ENCODE data around the gene ARHGAP44. TPM values are rescaled to one million over a fixed set of nuclear protein-coding genes. Genes with fewer than 3 reads are reported as not detected.
A peak's percentile ranks its signal among the peaks of the same experiment; 100 is the strongest.

The ARHGAP44 gene
- total RNA-seq, 1 experiment from 2014 or later: 1.6 TPM

- DNase-seq (ENCODE audit: low spot score): peak; percentile 92
- in situ Hi-C loops (cut with HindIII; ENCODE audit: low sequenced_read_pairs): no loop called here
Observed at GRCh38 chr17:12983991-12984884, 194.9 kb downstream of the ARHGAP44 start.

GRCh38 chr17:12985431-12986293 lies 196.4 kb downstream of the ARHGAP44 start:
- in situ Hi-C loops (cut with HindIII; ENCODE audit: low sequenced_read_pairs): no loop called here
- peak; percentile 88 for DNase-seq (ENCODE audit: low spot score)

- DNase-seq (ENCODE audit: low spot score): no peak
- in situ Hi-C loops (cut with HindIII; ENCODE audit: low sequenced_read_pairs): no loop called here
Observed at GRCh38 chr17:12987120-12987519, 197.8 kb downstream of the ARHGAP44 start.

GRCh38 chr17:12990041-12990808 lies 200.9 kb downstream of the ARHGAP44 start:
- in situ Hi-C loops (cut with HindIII; ENCODE audit: low sequenced_read_pairs): no loop called here
- peak; percentile 98 for DNase-seq (ENCODE audit: low spot score)

GRCh38 chr17:12990926-12991325 lies 201.6 kb downstream of the ARHGAP44 start:
- DNase-seq (ENCODE audit: low spot score): no peak
- in situ Hi-C loops (cut with HindIII; ENCODE audit: low sequenced_read_pairs): no loop called here

- in situ Hi-C loops (cut with HindIII; ENCODE audit: low sequenced_read_pairs): no loop called here
Observed at GRCh38 chr17:12992676-12993075, 203.4 kb downstream of the ARHGAP44 start.

GRCh38 chr17:12993631-12994030 lies 204.3 kb downstream of the ARHGAP44 start:
- in situ Hi-C loops (cut with HindIII; ENCODE audit: low sequenced_read_pairs): no loop called here
- no peak for DNase-seq (ENCODE audit: low spot score)

More at GRCh38 chr17:12992676-12993075, 203.4 kb downstream of the ARHGAP44 start:
- DNase-seq (ENCODE audit: low spot score): peak; percentile 38

- in situ Hi-C loops (cut with HindIII; ENCODE audit: low sequenced_read_pairs): no loop called here
- DNase-seq (ENCODE audit: low spot score): no peak
Observed at GRCh38 chr17:12994341-12995074, 205.2 kb downstream of the ARHGAP44 start.

GRCh38 chr17:12995106-12995895 lies 206.0 kb downstream of the ARHGAP44 start:
- no peak for DNase-seq (ENCODE audit: low spot score)
- in situ Hi-C loops (cut with HindIII; ENCODE audit: low sequenced_read_pairs): no loop called here

GRCh38 chr17:12995896-12996295 lies 206.6 kb downstream of the ARHGAP44 start:
- no peak for DNase-seq (ENCODE audit: low spot score)
- in situ Hi-C loops (cut with HindIII; ENCODE audit: low sequenced_read_pairs): no loop called here

GRCh38 chr17:12996357-12996756 lies 207.1 kb downstream of the ARHGAP44 start:
- DNase-seq (ENCODE audit: low spot score): no peak
- in situ Hi-C loops (cut with HindIII; ENCODE audit: low sequenced_read_pairs): no loop called here

GRCh38 chr17:12996941-12997340 lies 207.6 kb downstream of the ARHGAP44 start:
- DNase-seq (ENCODE audit: low spot score): no peak
- in situ Hi-C loops (cut with HindIII; ENCODE audit: low sequenced_read_pairs): no loop called here

GRCh38 chr17:12998461-12998860 lies 209.2 kb downstream of the ARHGAP44 start:
- in situ Hi-C loops (cut with HindIII; ENCODE audit: low sequenced_read_pairs): no loop called here

GRCh38 chr17:12998874-12999273 lies 209.6 kb downstream of the ARHGAP44 start:
- DNase-seq (ENCODE audit: low spot score): no peak
- in situ Hi-C loops (cut with HindIII; ENCODE audit: low sequenced_read_pairs): no loop called here

More at GRCh38 chr17:12998461-12998860, 209.2 kb downstream of the ARHGAP44 start:
- no peak for DNase-seq (ENCODE audit: low spot score)

- in situ Hi-C loops (cut with HindIII; ENCODE audit: low sequenced_read_pairs): no loop called here
- no peak for DNase-seq (ENCODE audit: low spot score)
Observed at GRCh38 chr17:13000561-13000960, 211.3 kb downstream of the ARHGAP44 start.

GRCh38 chr17:13001991-13002615 lies 212.8 kb downstream of the ARHGAP44 start:
- in situ Hi-C loops (cut with HindIII; ENCODE audit: low sequenced_read_pairs): no loop called here
- DNase-seq (ENCODE audit: low spot score): peak; percentile 87

- in situ Hi-C loops (cut with HindIII; ENCODE audit: low sequenced_read_pairs): no loop called here
- DNase-seq (ENCODE audit: low spot score): peak; percentile 91
Observed at GRCh38 chr17:13002761-13003453, 213.6 kb downstream of the ARHGAP44 start.

All from G401 (cell line).